ENCODE measurements around the gene SELENON.

SELENON gene

GRCh38 chr1:25795946-25796810 is 3.8 kb upstream of the SELENON start:
- ChIA-PET CTCF (interaction anchor here (0.6 to 1.9 kb wide), 5 partner anchors 9 to 224 kb away, joined by 3 to 7 read pairs (median 4); no protein-coding TSS in a partner anchor), POLR2A (interaction anchor here (0.6 to 1.3 kb wide), 2 partner anchors 14 to 91 kb away, joined by 3 read pairs; no protein-coding TSS in a partner anchor)
- no peak for DNase-seq (ENCODE audit: extremely low spot score)
- TF ChIP-seq BHLHE40 (IDR thresholded peaks at IDR 0.05; ENCODE audit: borderline replicate concordance) (no peak), ELF4 (IDR thresholded peaks at IDR 0.05) (no peak), L3MBTL2 (conservative IDR thresholded peaks at IDR 0.05) (no peak), FOXK2 (IDR thresholded peaks at IDR 0.05) (no peak), ZNF384 (IDR thresholded peaks at IDR 0.05) (no peak), SP1 (IDR thresholded peaks at IDR 0.05) (no peak), NFRKB (IDR thresholded peaks at IDR 0.05) (no peak), FOXM1 (IDR thresholded peaks at IDR 0.05; ENCODE audit: borderline replicate concordance) (no peak), HDGF (IDR thresholded peaks at IDR 0.05; ENCODE audit: borderline replicate concordance) (no peak), SUZ12 (IDR thresholded peaks at IDR 0.05) (no peak), TARDBP (IDR thresholded peaks at IDR 0.05) (no peak), CTBP1 (IDR thresholded peaks at IDR 0.05; ENCODE audit: borderline replicate concordance) (no peak)
- TF ChIP-seq, protein P1, sequence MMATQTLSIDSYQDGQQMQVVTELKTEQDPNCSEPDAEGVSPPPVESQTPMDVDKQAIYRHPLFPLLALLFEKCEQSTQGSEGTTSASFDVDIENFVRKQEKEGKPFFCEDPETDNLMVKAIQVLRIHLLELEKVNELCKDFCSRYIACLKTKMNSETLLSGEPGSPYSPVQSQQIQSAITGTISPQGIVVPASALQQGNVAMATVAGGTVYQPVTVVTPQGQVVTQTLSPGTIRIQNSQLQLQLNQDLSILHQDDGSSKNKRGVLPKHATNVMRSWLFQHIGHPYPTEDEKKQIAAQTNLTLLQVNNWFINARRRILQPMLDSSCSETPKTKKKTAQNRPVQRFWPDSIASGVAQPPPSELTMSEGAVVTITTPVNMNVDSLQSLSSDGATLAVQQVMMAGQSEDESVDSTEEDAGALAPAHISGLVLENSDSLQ (IDR thresholded peaks at IDR 0.05), result no peak

- peak; percentile 76 for DNase-seq (ENCODE audit: extremely low spot score)
- ChIA-PET POLR2A (interaction anchor here (1.3 kb wide), 1 partner anchor 15 kb away, joined by 3 read pairs; no protein-coding TSS in a partner anchor), CTCF (interaction anchor here (1.3 to 1.9 kb wide), 6 partner anchors 25 to 224 kb away, joined by 3 to 13 read pairs (median 4); no protein-coding TSS in a partner anchor)
- TF ChIP-seq TARDBP (IDR thresholded peaks at IDR 0.05), result no peak
- peak; percentile 16; the same call in 1 of the 2 replicates for TF ChIP-seq CTBP1 (IDR thresholded peaks at IDR 0.05; ENCODE audit: borderline replicate concordance)
Observed at GRCh38 chr1:25796811-25797458, 3.1 kb upstream of the SELENON start.

DNA sequence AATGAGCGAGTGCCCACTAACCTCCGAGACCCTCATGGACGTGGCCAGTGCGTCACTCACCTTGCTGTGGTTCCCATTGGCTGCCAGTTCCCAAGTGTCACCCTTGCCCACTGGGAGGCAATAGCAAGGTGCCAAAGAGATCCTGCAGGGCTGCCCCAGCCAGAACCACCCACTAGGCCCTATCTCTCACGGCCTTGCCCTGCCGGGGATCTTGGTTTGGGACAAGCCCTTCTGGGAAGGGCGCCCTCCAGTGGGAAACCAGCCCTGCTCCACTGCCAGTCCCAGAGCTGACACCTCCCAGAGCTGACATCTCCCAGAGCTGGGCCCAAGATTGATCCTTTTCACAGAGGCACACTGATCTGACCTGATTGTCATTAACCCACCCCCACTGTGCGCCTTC is 2.1 kb upstream of the SELENON start:
- POLR2A ChIA-PET, result interaction anchor here (1.0 kb wide), 2 partner anchors 40 to 189 kb away, joined by 3 read pairs; no protein-coding TSS in a partner anchor
- CTCF ChIA-PET, result interaction anchor here (0.6 to 1.8 kb wide), 11 partner anchors 8 to 974 kb away, joined by 3 to 13 read pairs (median 4); no protein-coding TSS in a partner anchor
- TF ChIP-seq, protein P1 (IDR thresholded peaks at IDR 0.05), result peak; percentile 40; the same call in 1 of the 2 replicates
- no peak for TF ChIP-seq ARNT (IDR thresholded peaks at IDR 0.05)
- DNase-seq (ENCODE audit: extremely low spot score), result peak; percentile 80

- ChIA-PET POLR2A (interaction anchor here (1.0 kb wide), 2 partner anchors 41 to 190 kb away, joined by 3 read pairs; no protein-coding TSS in a partner anchor), CTCF (interaction anchor here (0.6 to 1.8 kb wide), 11 partner anchors 9 to 975 kb away, joined by 3 to 13 read pairs (median 4); no protein-coding TSS in a partner anchor)
- no peak for DNase-seq (ENCODE audit: extremely low spot score)
- TF ChIP-seq FOXK2 (IDR thresholded peaks at IDR 0.05) (no peak), FOXM1 (IDR thresholded peaks at IDR 0.05; ENCODE audit: borderline replicate concordance) (no peak), NFRKB (IDR thresholded peaks at IDR 0.05) (no peak), SP1 (IDR thresholded peaks at IDR 0.05) (no peak)
Observed at GRCh38 chr1:25798666-25799351, 1.2 kb upstream of the SELENON start.

DNA sequence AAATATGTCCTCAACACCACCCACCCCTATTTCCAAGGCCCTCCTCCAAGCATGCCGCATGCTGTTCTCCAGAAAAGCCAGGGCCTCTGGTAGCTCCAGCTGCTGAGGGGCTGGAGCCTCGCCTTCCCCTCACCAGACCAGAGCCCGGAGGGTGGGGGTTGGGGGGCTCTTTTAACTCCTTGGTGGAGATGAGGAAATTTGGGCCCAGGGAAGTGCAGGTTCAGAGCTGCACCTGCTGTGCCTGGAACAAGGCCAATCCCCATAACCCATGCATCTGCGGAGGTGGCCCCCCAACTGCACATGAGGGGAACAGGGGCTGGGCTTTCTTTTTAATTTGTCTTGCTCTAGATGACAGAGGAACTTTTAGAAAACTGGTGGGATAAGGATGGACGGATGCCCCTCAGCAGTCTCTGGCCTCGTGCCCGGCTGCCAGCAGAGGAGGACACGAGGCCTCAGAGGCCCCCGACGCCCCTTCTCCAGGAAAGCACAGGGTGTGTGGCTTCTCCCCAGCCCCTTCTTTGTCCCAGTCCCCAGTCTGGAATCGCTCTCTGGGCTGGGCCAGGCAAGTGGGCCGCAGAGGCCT is 550 bp upstream of the SELENON start:
- TF ChIP-seq SUZ12 (IDR thresholded peaks at IDR 0.05) (no peak), L3MBTL2 (conservative IDR thresholded peaks at IDR 0.05) (peak; percentile 57)
- DNase-seq (ENCODE audit: extremely low spot score), result no peak
- POLR2A ChIA-PET, result interaction anchor here (1.4 to 2.3 kb wide), 3 partner anchors 10 to 294 kb away, joined by 3 to 14 read pairs (median 3); no protein-coding TSS in a partner anchor
- CTCF ChIA-PET, result no interaction called here

- CTCF ChIA-PET, result no interaction called here
- TF ChIP-seq TARDBP (IDR thresholded peaks at IDR 0.05), result no peak
- no peak for TF ChIP-seq FOXA1 (IDR thresholded peaks at IDR 0.05)
- TF ChIP-seq FOXM1 (IDR thresholded peaks at IDR 0.05; ENCODE audit: borderline replicate concordance), result no peak
- no peak for TF ChIP-seq FOXK2 (IDR thresholded peaks at IDR 0.05)
- TF ChIP-seq CTBP1 (IDR thresholded peaks at IDR 0.05; ENCODE audit: borderline replicate concordance), result no peak
- TF ChIP-seq, protein P1 (IDR thresholded peaks at IDR 0.05), result no peak
- no peak for TF ChIP-seq HDGF (IDR thresholded peaks at IDR 0.05; ENCODE audit: borderline replicate concordance)
- TF ChIP-seq SP1 (IDR thresholded peaks at IDR 0.05), result no peak
- TF ChIP-seq ZNF384 (IDR thresholded peaks at IDR 0.05), result no peak
- no peak for TF ChIP-seq ARNT (IDR thresholded peaks at IDR 0.05)
- TF ChIP-seq ELF4 (IDR thresholded peaks at IDR 0.05), result no peak
- no peak for TF ChIP-seq L3MBTL2 (conservative IDR thresholded peaks at IDR 0.05)
- TF ChIP-seq LEF1 (IDR thresholded peaks at IDR 0.05; ENCODE audit: borderline replicate concordance), result no peak
- TF ChIP-seq SUZ12 (IDR thresholded peaks at IDR 0.05), result no peak
- no peak for DNase-seq (ENCODE audit: extremely low spot score)
- POLR2A ChIA-PET, result interaction anchor here (0.8 to 2.3 kb wide), 7 partner anchors 9 to 295 kb away, joined by 3 to 14 read pairs (median 3); no protein-coding TSS in a partner anchor
Observed at GRCh38 chr1:25800703-25801377, 847 bp downstream of the SELENON start.
